ENCODE measurements around the gene PTPRT.

GRCh38 chr20:43022568-43022967 is 167.1 kb downstream of the PTPRT start:
- TF ChIP-seq POLR2A (IDR thresholded peaks at IDR 0.05) (no peak), EP300 (IDR thresholded peaks at IDR 0.05; ENCODE audit: low read depth) (no peak)
- TF ChIP-seq, protein P1, sequence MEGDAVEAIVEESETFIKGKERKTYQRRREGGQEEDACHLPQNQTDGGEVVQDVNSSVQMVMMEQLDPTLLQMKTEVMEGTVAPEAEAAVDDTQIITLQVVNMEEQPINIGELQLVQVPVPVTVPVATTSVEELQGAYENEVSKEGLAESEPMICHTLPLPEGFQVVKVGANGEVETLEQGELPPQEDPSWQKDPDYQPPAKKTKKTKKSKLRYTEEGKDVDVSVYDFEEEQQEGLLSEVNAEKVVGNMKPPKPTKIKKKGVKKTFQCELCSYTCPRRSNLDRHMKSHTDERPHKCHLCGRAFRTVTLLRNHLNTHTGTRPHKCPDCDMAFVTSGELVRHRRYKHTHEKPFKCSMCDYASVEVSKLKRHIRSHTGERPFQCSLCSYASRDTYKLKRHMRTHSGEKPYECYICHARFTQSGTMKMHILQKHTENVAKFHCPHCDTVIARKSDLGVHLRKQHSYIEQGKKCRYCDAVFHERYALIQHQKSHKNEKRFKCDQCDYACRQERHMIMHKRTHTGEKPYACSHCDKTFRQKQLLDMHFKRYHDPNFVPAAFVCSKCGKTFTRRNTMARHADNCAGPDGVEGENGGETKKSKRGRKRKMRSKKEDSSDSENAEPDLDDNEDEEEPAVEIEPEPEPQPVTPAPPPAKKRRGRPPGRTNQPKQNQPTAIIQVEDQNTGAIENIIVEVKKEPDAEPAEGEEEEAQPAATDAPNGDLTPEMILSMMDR (IDR thresholded peaks at IDR 0.05): no peak

Data from transverse colon (tissue), 3 donors.